Bronchial epithelial cell (primary cell): ENCODE measurements around the gene NSFL1C. TPM values are rescaled to one million over a fixed set of nuclear protein-coding genes. Genes with fewer than 3 reads are reported as not detected.

Experiments
- DNase-seq: peaks from one replicate; pipeline ENCODE4 v3.0.0-alpha.2; 2010; ENCODE audit warnings: low read depth
- FAIRE-seq: peaks from 2 replicates; lab custom pipeline; 2011; peaks lifted over from hg19 to GRCh38; lab: Jason Lieb, UNC
- H3K27me3 ChIP-seq: 2 replicates; pipeline ENCODE4 v1.5.1; 2011; ENCODE audit warnings: low read length; ENCODE audit not compliant: control insufficient read depth, insufficient read depth
- H3K36me3 ChIP-seq: 2 replicates; pipeline ENCODE4 v1.5.1; 2011; ENCODE audit warnings: low read length; ENCODE audit not compliant: control insufficient read depth, insufficient read depth
- H3K4me3 ChIP-seq: 2 replicates; pipeline ENCODE4 v1.5.1; 2011; ENCODE audit warnings: mild to moderate bottlenecking, low read depth, low read length, control low read depth
- total RNA-seq: library from RNA; depleted of rRNA; stranded (reverse); fragments of >200 nt; gene quantifications from 2 replicates; pipeline ENCODE4 v1.2.1, GENCODE V29; 2014
- TF ChIP-seq, protein P1 (sequence below): IDR thresholded peaks from 2 replicates; pipeline ENCODE4 v1.5.1; 2011; ENCODE audit warnings: mild to moderate bottlenecking, moderate library complexity, low read length, control low read depth, inconsistent platforms; ENCODE audit not compliant: insufficient read depth, severe bottlenecking

Gene NSFL1C
- total RNA-seq, 1 donor from 2014 or later, result 19.7 TPM

DNA sequence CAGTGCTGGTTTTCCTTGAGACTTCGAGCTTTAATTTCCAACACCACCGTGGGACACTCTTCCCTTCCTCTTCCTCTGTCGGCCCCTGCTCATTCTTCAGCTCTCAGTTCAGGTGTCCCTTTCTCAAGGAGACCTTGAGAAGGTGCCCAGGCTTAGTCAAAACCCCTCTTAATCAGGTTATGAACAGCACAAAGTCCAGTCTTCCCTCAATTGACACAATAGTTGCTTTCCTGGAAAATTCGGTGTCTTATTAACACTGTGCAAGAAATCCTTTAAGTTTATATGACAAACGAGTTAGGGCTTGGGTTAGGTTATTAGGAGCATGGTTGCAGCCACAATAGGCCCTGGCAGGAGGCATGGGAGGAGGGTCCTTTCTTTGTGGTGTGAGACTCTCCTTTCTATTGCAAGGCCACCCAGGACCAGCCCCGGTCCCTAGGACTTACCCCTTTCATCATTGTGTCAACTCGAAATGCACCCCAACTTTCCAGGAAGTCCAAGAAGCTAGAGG, 1.5 kb upstream of the NSFL1C start:
- FAIRE-seq (no peak), DNase-seq (no peak)
- TF ChIP-seq, protein P1, sequence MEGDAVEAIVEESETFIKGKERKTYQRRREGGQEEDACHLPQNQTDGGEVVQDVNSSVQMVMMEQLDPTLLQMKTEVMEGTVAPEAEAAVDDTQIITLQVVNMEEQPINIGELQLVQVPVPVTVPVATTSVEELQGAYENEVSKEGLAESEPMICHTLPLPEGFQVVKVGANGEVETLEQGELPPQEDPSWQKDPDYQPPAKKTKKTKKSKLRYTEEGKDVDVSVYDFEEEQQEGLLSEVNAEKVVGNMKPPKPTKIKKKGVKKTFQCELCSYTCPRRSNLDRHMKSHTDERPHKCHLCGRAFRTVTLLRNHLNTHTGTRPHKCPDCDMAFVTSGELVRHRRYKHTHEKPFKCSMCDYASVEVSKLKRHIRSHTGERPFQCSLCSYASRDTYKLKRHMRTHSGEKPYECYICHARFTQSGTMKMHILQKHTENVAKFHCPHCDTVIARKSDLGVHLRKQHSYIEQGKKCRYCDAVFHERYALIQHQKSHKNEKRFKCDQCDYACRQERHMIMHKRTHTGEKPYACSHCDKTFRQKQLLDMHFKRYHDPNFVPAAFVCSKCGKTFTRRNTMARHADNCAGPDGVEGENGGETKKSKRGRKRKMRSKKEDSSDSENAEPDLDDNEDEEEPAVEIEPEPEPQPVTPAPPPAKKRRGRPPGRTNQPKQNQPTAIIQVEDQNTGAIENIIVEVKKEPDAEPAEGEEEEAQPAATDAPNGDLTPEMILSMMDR, result no peak
- no peak overlapping the region for H3K4me3 ChIP-seq
- H3K27me3 ChIP-seq, result no peaks in the 10 kb centered on the region
- peaks cover 12% of the 10 kb centered on the region for H3K36me3 ChIP-seq

DNA sequence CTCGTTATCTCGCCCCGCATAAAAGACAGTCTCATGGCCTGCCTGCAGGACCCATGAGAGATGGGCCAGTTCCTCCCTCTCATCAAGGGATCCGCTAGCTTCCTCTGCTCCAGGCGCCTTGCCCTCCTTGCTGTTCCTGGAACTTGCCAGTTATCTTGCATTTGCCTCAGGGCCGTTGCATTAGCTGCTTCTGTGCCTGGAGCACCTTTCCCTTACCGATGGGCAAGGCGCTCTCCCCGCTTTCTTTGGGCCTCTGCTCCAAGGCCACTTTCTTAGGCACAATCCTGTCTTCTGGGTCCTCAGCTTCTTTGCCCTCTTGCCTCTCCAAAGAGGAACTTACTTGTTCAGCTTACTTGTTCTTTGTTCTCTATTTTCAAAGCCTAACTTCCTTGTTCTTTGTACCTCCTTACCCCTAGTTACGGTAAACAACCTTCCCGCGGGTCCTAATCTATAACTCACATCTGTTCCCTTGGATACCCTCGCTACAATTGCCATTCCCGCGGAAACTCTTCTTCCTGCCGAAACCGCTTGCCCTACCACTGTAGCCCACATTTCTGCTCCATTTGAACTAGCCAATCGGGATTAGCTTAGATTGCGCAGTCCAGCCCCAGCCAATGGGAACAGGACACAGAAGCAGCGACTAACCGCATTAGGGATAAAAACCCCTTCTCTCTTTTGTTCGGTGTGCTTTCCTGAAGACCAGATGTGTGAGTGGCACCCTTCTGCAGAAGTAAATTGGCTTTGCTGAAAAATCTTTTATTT, 887 bp upstream of the NSFL1C start:
- no peak overlapping the region for H3K4me3 ChIP-seq
- no peaks in the 10 kb centered on the region for H3K27me3 ChIP-seq
- no peak for FAIRE-seq
- DNase-seq, result no peak
- TF ChIP-seq, protein P1, result no peak
- H3K36me3 ChIP-seq, result peaks cover 16% of the 10 kb centered on the region

DNA sequence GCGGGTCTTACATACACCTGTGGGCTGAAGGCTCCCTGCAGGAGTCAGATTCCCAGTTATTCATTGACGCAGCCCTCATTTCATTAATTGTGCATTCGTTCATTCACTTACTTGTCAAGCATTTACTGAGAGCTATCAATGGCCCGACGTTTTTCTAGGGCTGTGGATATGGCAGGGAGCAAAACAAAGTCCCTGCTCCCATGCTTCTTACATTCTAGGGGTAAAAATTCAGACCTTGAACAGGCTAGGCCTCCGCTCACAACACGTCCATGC, 369 bp upstream of the NSFL1C start:
- H3K27me3 ChIP-seq, result no peaks in the 10 kb centered on the region
- DNase-seq (no peak), FAIRE-seq (no peak)
- TF ChIP-seq, protein P1, result no peak
- peaks cover 18% of the 10 kb centered on the region for H3K36me3 ChIP-seq
- H3K4me3 ChIP-seq, result no peak overlapping the region

DNA sequence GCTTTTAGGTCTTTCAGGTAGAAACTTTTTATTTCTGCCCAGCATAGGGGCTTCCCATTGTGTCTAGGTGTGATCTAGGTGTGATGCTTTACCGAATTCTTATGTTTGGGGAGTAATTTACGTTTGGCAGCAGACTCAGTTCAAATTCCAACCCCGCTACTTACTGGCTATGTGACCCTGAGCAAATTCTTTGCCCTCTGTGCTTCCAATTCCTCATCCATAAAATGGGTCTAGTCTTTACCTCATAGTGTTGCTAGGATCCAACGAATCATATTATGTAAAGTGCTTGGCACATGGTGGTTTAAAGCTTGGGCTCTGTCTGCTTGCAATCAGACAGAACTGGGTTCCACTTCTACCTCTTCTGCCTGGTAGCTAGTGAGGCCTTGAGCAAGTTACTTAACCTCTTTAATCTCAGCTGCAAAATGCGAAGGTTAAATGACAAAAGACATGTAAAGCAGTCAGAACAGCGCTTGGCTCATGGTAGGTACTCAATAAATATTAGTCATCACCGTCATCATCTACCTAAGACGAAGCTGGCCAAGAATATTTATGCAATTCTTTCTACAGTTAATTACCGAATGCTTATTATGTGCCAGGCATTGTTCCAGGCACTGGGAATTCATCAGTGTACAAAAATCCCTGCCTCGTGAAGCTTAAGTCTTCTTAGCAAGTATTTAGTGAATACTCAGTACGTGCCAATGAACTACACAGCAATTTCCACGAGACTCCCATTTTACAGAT, 1.0 kb downstream of the NSFL1C start:
- TF ChIP-seq, protein P1, result no peak
- no peak for FAIRE-seq

DNA sequence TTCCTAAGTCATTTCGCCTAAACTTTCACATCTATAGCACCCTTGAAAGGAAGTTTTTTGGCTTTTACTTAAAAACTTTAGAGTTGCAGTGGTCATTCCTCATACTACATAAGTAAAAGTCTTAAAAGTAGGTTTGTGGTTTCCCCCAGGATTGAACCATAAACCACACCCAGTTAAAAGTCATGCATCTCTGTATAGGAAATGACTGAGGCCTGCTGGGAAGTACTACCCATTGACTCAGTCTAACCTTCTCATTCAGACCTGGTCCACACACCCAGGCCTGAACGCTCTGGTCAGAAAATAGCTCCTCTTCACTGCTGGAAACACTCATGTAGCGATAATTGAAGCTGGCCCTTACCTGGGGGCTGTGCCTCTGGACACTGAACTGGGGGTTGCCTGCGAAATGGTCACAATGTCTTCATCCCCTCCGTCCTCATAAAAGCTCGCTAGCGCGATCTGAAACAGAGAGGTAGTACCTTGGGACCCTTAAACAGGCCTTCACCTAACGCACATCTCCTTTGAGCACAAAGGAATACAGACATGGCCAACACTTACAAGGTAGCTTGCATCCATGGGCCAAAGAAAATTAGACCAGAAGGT, 2.6 kb downstream of the NSFL1C start:
- H3K27me3 ChIP-seq, result no peaks in the 10 kb centered on the region
- H3K4me3 ChIP-seq, result no peak overlapping the region
- TF ChIP-seq, protein P1, result no peak
- FAIRE-seq (no peak), DNase-seq (no peak)
- peaks cover 21% of the 10 kb centered on the region for H3K36me3 ChIP-seq

More for the DNA sequence above, 1.0 kb downstream of the NSFL1C start:
- H3K27me3 ChIP-seq, result no peaks in the 10 kb centered on the region
- peak; percentile 79 for DNase-seq
- peak overlapping the region; percentile 77 for H3K4me3 ChIP-seq
- H3K36me3 ChIP-seq, result peaks cover 19% of the 10 kb centered on the region
